ENCODE results near the gene ZNF473. TPM values are rescaled to one million over a fixed set of nuclear protein-coding genes. Genes with fewer than 3 reads are reported as not detected.
"Not testable (repeated sequence)": the region's sequence is repeated elsewhere in the genome, so short reads cannot be mapped to it uniquely, and the experiment has no call there.

ZNF473 gene
- total RNA-seq, 1 donor from 2014 or later, result 9.7 TPM

GRCh38 chr19:50047671-50048070 is 21.9 kb downstream of the ZNF473 start:
- DNase-seq (ENCODE audit: low read depth), result no peak

DNA sequence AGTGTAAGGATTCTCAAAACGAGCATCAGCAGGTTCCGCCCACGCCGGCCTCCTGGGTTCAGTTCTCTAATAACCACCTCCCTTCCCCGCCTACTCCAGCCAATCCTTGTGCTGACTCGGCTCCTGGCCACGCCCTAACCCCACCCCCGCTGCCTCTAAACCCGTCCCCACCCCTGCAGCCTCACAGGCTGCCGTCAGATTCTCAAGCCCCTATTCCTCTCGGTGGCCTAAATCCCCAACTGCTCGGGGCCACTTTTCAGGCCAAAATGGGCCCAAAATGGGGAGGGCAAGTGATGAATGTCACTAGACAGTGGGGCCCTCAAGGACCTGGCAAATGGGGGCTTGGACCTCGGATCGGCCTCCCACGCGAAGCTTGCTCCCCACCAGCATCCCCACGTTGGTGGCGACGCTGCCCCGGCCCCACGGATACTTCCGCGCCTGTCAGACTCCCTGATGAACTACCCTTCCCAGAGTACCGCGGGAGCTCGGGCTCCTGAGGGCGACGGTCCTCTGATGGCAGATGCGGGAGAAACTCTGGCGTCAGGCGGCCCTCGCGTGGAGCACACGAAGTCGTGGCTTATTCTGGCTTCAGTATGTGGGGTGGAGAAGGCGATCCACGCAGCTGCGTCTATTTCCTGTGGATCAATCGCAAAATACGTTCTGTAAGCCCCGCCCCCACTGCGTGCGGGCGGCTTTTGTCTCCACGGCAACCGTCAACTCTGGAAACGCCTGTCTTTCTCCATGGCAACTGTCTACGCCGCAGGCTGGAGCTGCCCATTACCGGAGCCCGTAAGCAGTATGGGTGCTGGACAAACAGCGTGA is 24.8 kb downstream of the ZNF473 start:
- DNase-seq (ENCODE audit: low read depth), result peak; percentile 43

DNA sequence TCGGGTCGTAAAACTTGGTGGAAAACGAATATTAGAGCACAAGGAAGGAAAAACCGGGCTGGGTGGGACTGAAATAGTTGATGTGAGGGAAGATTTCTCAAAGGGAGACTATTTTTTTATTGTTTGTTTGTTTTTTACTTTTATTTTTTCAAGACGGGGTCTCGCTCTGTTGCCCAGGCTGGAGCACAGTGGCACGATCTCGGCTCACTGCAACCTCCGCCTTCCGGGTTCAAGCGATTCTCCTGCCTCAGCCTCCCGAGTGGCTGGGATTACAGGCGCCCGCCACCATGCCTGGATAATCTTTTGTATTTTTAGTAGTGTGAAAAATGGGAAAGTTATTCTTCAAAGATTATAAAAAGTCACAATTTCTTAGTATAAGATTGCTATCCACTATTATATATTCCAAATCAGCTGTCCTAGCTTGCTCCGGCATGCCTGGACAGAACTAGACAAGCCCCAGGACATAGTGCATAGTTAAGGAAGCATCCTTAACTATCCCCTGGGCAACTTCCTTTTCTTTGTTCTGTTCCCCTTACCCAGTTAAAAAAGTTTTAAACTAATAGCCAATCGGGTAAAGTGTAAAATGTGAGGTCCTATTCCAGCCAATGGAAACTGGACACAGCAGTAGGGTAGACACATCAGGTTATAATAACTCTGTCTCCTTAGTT is 25.6 kb downstream of the ZNF473 start:
- not testable (repeated sequence) for DNase-seq (ENCODE audit: low read depth)

DNA sequence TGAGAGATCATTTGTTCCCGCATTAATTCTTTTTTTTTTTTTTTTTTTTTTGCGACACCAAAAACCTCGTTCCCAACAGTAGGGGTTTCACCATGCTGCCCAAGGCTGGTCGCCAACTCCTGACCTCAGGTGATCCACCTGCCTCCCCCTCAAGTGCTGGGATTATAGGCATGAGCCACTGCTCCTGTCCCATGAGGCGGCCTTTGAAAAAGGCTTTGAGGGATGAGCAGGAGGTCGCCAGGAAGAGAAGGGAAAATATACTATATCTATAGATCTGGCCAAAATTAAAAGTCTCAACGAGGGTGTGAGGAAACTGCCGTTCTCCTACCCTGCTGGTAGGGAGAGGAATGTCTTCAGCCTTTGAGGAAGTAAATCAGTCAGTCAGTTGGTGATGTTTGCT is 26.2 kb downstream of the ZNF473 start:
- DNase-seq (ENCODE audit: low read depth), result no peak

DNA sequence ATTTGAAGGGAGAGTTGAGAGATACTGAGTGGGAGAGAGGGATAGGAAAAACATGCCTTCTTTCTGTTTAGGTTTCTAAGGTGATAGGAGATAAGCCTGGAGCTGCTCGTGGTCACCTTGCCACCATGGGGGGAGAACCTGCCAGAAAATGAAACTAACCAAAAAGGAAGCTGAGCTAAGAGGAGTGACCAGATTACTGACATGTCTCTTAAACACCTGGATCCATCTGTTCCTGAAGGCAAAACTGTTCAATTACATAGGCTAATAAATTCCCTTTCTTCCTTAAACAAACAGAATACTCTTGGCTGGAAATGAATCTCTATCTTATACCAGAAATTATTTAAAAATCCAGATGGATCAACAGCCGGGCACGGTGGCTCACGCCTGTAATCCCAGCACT is 27.3 kb downstream of the ZNF473 start:
- DNase-seq (ENCODE audit: low read depth), result no peak

DNA sequence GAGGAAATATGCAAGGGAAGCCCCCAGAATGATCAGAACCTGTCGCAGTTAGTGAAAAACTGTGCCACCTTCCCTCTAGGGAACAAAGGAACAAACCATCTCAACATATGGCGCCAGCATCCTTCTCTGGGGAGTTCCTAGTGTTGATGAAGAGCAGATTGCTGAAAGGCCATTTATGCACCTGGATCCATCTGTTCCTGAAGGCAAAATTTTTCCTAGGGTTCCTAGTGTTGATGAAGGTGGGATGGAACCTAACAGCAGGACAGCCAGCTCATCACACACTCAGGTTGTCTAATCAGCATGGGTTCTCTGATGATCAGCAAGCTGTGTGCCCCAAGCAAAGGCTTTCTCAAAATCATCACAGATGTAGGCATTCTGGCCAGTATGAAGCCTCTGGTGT is 32.6 kb downstream of the ZNF473 start:
- no peak for DNase-seq (ENCODE audit: low read depth)

DNA sequence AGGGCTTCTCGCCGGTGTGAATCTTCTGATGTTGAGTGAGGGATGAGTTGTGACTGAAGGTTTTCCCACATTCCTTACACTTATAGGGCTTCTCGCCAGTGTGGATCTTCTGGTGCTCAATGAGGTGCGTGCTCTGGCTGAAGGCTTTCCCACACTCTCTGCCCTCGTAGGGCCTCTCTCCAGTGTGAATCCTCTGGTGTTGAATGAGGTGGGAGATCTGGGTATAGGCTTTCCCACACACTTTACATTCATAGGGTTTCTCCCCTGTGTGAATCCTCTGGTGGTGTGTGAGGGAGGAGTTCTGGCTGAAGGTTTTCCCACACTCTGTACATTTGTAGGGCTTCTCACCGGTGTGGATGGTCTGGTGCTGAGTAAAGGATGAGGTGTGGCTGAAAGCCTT is 33.2 kb downstream of the ZNF473 start:
- DNase-seq (ENCODE audit: low read depth), result no peak

GRCh38 chr19:50060107-50060506 is 34.3 kb downstream of the ZNF473 start:
- no peak for DNase-seq (ENCODE audit: low read depth)

- no peak for DNase-seq (ENCODE audit: low read depth)
Observed at GRCh38 chr19:50061650-50062049, 35.8 kb downstream of the ZNF473 start.

GRCh38 chr19:50065938-50066337 is 40.1 kb downstream of the ZNF473 start:
- DNase-seq (ENCODE audit: low read depth), result no peak

DNA sequence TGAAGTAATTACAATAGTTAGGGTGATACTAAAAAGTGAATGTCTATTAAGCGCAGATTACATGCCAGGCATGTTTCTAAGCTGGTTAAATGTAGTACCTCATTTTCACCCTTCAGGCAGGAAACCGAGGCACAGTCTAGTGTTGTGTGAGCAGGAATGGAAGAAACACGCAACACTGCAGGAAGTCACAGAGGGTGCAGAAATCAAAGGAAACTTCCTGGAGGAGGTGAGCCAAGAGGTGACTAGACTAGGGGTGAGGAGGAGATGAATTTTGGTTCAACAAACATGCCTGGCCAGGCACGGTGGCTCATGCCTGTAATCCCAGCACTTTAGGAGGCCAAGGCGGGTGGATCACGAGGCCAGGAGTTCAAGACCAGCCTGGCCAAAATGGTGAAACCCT is 41.8 kb downstream of the ZNF473 start:
- DNase-seq (ENCODE audit: low read depth), result no peak

GRCh38 chr19:50068382-50068781 is 42.6 kb downstream of the ZNF473 start:
- not testable (repeated sequence) for DNase-seq (ENCODE audit: low read depth)

- not testable (repeated sequence) for DNase-seq (ENCODE audit: low read depth)
Observed at GRCh38 chr19:50075076-50075475, 49.3 kb downstream of the ZNF473 start.

- DNase-seq (ENCODE audit: low read depth), result not testable (repeated sequence)
Observed at GRCh38 chr19:50075644-50076372, 50.0 kb downstream of the ZNF473 start.

DNA sequence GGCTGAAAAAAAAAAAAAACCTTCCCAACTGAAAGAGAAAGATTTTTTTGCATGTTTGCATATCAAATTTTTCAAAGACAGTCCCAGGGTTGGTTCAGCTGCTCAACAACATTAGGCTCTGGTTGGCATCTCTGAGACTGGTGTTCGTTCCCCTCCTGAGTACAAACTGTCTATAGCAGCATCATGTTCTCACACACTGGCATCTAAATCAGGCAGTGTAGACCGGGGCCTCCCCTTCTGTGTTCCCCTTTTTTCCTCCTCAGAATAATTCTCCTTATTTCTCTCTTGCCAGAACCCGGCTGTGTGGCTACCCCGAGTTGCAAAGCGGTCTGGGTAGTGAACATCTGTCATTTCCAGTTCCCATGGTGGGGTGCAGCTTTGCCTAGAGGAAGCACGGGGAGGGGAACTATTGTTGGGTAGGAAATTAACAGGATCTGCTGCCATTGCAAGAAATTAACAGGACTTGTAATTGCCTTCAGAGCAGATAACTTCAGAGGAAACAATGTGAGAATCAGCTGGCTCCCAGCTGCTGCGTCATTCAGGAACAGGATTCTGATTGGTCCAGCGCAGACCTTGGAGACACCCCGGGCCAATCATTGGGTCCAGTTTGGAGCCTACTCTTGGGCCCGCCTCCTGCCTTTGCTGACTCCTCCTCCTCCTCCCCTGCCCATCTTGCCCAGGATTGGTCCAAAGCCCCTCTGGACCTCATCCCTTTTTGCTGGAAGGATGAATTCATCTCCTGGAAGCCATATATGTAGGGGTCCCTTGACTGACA is 51.0 kb downstream of the ZNF473 start:
- DNase-seq (ENCODE audit: low read depth), result not testable (repeated sequence)

GRCh38 chr19:50079014-50079413 is 53.2 kb downstream of the ZNF473 start:
- not testable (repeated sequence) for DNase-seq (ENCODE audit: low read depth)

DNA sequence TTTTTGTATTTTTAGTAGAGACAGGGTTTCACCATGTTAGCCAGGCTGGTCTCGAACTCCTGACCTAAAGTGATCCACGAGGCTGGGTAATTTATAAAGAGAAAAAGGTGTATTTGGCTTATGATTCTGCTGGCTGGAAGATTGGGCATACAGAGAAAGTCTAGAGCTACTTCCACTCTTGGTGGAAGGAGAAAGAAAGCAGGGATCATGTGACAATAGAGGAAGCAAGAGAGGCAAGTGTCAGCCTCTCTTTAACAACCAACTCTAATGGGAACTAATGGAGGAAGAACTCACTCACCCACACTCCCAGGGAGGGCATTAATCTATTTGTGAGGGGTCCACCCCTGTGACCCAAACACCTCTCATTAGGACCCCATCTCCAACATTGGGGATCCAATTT is 58.6 kb downstream of the ZNF473 start:
- not testable (repeated sequence) for DNase-seq (ENCODE audit: low read depth)

GRCh38 chr19:50087153-50087552 is 61.3 kb downstream of the ZNF473 start:
- not testable (repeated sequence) for DNase-seq (ENCODE audit: low read depth)

DNA sequence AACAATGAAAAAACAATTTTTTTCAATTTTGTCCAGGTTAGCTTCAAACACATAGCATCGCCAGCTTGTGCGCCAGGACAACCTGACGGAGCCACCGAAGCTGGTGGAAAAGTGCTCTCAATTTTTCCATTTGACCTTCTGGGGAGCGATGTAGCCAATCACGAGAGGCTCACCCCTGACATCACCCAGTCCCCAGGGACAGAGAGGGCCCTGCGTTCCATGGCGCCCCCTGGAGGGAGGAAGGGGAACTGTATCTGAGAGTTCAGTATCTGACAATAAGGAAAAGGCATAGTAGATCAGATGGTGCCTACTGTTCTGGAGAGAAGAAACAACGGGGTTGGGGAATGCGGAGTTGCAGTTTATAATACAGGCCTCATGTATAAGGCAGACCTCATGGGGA is 64.9 kb downstream of the ZNF473 start:
- not testable (repeated sequence) for DNase-seq (ENCODE audit: low read depth)

DNA sequence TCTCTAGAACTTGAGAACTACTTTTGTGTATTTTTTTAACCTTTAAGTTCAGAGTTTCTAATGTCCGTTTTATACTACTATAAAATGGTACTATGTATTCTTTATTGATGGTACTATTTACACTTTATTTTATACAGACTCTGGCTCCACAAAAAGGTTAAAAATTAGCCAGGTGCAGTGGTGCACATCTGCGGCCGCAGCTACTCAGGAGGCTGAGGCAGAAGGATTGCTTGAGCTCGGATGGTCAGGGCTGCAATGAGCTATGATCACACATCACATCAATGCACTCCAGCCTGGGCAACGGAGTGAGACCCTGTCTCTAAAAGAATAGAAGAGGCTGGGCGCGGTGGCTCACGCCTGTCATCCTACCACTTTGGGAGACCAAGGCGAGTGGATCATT is 66.0 kb downstream of the ZNF473 start:
- DNase-seq (ENCODE audit: low read depth), result not testable (repeated sequence)

DNA sequence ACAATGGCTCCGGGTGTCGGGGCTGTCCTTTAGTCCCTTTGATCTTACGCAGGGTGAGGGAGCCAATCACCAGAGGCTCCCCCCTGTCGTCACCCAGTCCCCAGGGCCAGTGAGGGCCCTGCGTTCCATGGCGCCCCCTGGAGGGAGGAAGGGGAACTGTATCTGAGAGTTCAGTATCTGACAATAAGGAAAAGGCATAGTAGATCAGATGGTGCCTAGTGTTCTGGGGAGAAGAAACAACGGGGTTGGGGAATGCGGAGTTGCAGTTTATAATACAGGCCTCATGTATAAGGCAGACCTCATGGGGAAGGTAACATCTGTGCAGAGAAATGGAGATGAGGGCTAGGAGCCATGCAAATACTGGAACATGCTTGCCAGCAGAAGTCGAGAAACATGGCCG is 66.8 kb downstream of the ZNF473 start:
- not testable (repeated sequence) for DNase-seq (ENCODE audit: low read depth)

Data from myocyte (in vitro differentiated cells).